GM19438 (cell line): ENCODE results near the gene UGT2A3.
"Not testable (repeated sequence)": the region's sequence is repeated elsewhere in the genome, so short reads cannot be mapped to it uniquely, and the experiment has no call there.

Experiments used
- ATAC-seq: cut with Tn5 transposase; IDR thresholded peaks from one replicate; pipeline ENCODE4 v1.9.1; 2021; ENCODE audit warnings: low read depth; ENCODE audit not compliant: unreplicated experiment

The UGT2A3 gene

DNA sequence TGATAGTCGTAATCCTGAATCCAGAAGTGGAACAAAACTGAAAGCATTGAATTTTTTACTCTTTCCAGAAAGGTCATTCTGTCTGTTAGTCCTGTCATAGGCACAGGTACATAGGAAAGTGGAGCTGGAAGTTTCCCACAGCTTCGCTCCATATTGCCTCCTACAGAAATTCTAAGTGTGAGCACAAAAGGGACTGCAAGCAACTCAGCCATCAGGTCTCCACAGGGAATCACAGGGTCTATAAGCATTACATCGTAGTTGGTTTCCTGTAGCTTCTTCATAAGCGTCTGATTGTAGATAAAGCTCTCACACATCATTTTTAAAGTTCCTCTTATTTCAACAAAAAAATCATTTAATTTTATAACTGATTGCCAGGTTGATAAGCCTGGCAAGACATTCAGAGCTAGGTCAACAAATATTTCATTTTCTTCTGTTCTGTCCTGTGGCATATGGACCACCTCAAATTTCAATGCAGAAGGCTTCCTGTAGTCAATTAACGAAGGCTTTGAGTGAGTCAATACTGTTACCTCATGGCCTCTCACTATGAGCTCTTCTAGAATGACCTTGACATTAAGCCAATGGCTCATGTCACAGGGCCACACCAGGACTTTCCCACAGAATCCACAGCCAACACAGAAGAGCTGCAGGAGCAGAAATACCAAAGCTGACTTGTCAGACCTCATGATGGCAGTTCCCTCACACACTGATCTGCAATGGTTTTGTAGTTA is at the start of gene UGT2A3:
Gene UGT2A3 (minus strand): TSS at position 727 of the 728 bp plus-strand sequence. CDS start 44 bp downstream, at position 683.
- ATAC-seq = no peak

- ATAC-seq = no peak
These were observed 45.4 kb upstream of the UGT2A3 start for GRCh38 chr4:68997040-68997439.

GRCh38 chr4:68995292-68995691 is 43.7 kb upstream of the UGT2A3 start:
- ATAC-seq = no peak

- no peak for ATAC-seq
These were observed 35.4 kb upstream of the UGT2A3 start for GRCh38 chr4:68987007-68987406.

DNA sequence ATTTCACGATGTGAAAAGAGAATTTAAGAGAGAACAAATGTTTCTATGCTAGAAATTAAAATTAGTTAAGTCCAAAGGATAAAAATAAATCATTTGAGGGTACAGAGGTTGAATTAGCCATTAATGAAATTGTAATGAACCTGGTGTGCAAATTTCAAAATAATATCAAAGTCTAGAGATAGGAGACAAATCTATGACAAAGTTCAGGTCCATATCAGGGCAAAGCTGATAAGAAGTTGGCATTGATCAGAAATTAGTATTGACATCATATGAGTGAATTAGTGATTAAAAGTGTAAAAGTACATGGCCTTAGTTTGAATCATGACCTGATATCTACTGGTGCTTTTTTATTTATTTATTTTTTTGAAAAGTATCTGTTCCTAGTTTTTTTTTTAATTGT is 33.8 kb upstream of the UGT2A3 start:
- ATAC-seq = no peak

- ATAC-seq = no peak
These were observed 33.3 kb upstream of the UGT2A3 start for GRCh38 chr4:68984947-68985346.

DNA sequence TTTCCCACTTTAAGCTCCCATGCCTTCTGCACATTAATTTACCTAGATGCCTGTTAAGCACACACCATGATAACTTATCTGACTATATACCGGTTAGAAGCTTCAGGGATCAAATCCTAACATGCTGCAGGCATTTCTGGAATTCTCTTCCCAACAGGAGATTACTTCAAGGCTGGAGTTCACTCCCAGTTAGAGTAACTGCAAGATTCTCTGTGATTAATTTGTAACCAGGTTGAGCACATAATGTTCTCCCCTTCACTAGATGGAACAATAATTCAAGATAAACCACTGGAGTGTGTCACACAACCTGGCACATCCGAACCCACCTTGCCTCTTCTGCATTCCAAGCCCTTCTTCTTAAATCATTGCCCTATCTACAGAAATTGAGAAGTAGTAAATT is 11.8 kb upstream of the UGT2A3 start:
- no peak for ATAC-seq

- no peak for ATAC-seq
These were observed 11.3 kb upstream of the UGT2A3 start for GRCh38 chr4:68962868-68963267.

DNA sequence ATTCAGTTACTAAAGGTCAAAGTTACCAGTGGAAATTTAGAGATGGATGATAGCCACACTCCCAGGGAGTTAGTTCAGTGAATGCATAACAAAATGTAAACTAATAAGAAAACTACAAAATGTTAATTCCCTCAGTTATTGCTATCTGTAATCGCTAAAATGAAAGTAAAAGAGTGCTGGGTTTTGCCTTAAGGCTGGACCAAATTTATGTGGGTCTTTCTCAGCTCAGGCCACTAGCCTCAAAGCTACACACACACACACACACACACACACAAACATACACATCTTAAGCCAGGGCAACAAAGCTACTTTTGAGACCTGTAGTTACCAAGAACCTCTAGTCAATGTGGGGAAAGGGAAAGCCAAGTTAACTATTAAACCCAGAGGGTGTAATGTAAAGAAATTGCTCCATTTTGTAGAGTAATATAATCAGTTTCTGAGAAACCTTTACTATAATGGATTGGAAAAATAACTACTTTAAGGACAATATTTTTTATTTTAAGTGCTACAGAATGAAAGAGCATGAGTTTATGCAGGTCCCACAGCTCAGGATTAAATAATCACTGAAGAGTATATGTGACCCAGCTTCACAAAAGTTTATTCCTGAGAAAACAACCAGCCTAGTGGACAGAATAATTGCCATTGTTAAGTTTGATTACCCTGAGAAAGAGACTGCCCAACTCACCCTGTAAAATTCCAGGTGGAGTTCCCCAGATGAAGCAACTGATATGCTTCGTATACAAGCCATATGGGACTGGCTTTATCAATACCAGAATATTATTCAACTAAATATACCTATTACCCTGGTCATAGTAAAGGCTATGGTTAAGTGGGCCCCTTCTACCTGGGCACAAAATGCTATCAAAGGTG is 8.9 kb upstream of the UGT2A3 start:
- ATAC-seq = no peak

DNA sequence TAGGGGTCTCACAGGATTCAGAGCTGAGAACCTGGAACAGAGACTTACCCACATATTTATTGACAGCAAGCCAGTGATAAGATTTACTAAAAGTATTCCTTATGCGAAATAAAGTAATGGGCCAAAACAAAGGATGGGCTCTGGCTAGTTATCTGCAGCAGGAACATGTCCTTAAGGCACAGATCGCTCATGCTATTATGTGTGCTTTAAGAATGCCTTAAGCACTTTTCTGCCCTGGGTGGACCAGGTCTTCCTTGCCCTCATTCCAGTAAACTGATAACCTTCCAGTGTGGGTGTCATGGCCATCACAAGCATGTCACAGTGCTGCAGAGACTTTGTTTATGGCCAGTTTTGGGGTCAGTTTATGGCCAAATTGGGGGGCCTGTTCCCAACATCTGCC is 7.5 kb upstream of the UGT2A3 start:
- not testable (repeated sequence) for ATAC-seq

- no peak for ATAC-seq
These were observed 2.5 kb upstream of the UGT2A3 start for GRCh38 chr4:68954126-68954525.

DNA sequence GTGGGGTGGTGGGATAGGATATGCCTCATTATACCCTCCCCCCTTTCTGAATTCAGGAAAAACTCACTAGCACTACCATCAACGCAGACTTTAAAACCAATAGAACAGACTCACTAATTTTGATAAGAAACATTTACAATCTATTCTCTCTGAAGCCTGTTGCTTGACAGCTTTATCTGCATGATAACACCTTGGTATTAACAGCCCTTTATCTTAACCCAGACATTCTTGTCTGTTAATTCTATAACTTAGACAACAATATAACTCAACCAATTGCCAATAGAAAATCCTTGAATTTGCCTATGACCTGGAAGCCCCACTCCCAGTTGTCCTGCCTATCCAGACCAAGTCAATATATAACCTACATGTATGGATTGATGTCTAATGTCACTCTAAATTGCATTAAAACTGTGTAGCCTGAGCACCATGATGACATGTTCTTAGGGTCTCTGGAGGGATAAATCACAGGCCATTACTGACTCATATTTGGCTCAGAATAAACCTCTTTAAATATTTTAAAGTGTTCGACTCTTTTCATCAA is 1.5 kb upstream of the UGT2A3 start:
- no peak for ATAC-seq

DNA sequence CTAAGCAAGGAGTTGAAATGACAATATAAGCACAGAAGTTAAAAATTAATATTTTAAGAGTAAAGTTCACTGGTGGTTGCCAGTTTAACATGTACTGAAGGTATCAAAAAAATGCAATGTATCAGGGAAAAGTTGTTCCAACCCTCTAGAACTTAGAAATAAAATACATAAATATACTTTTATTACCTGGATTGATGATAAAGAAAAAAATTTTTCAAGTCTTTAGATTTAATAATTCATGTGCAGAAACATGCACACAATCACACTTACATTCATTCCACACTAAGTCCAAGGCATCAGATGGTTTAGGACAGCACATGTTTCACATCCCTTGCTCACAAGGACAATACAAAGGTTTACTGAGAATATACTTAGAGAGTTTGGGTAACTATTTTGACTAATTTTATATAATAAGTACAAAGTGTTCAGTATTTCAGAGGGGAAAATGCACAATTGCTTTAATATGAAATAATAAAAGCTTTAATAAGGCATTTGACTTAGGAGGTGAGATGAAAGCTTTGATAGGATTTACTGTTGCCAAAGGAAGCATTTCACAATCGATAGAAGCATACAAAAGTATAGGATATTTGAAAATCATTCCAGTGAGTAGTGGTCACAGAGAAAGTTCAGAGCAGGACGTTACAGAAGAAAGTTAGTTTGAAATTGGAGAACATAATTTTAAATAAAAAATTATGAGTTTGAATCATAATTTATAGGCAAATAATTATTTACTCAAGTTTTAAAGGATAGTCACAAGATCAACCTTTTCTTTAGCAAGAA is 392 bp upstream of the UGT2A3 start:
- no peak for ATAC-seq

- ATAC-seq = no peak
These were observed 1.6 kb downstream of the UGT2A3 start for GRCh38 chr4:68950033-68950432.

GRCh38 chr4:68948985-68949384 is 2.6 kb downstream of the UGT2A3 start:
- no peak for ATAC-seq

- ATAC-seq = no peak
These were observed 3.4 kb downstream of the UGT2A3 start for GRCh38 chr4:68948044-68948743.

DNA sequence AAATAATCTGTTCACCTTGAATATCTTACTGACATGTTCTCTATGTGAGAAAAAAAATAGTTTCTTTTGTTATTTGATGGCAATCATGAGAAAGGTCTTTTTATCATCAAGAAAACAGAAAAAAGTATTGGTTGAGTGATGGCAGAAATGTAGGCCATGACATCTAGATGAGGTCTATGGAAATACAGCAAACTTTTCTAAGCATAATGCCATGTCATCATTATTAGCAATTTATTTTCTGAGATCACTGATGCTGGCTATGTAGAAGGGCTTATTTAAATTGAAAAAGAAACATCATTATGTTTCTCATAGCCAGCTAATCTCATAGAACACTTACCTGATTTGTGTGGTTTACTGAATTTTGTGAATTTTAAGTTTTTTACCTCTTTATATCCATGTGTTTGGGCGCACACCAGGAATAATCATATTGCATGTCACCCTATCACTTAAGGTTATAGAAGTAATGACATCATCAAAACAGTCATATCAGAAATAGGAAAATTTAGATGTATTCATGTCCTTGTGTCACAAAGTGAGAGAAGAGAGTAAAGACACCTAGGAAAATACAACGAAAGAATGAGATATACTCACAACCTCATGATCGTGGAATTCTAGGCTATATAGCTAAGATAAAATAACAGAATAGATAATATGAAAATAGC is 22.4 kb downstream of the UGT2A3 start:
- ATAC-seq = no peak

GRCh38 chr4:68927165-68927564 is 24.4 kb downstream of the UGT2A3 start:
- no peak for ATAC-seq

- ATAC-seq = not testable (repeated sequence)
These were observed 29.4 kb downstream of the UGT2A3 start for GRCh38 chr4:68922202-68922601.

GRCh38 chr4:68921051-68921450 is 30.6 kb downstream of the UGT2A3 start:
- ATAC-seq = no peak
